Neutrophil (primary cell): ENCODE measurements around the gene TNFRSF12A.

ENCODE experiments used
- H3K27ac ChIP-seq: fragments of 200-600 bp; sonication (generic); 2 replicates; pipeline ENCODE4 v1.5.1; 2016; ENCODE audit warnings: mild to moderate bottlenecking, moderate library complexity
- H3K27me3 ChIP-seq: fragments of 200-600 bp; sonication (generic); 2 replicates; pipeline ENCODE4 v1.6.0; 2016; ENCODE audit warnings: mild to moderate bottlenecking
- H3K36me3 ChIP-seq: fragments of 200-600 bp; sonication (generic); 2 replicates; pipeline ENCODE4 v1.5.1; 2017
- H3K4me1 ChIP-seq, 2 experiments: fragments of 200-600 bp in 1 of 2; sonication (generic) in 1 of 2; 1 replicate in 1 of 2; 2 replicates in 1 of 2; pipeline versions ENCODE4 v1.5.1 to v1.6.1; 2013 to 2016; ENCODE audit warnings: low read depth in 1 of 2, low read length in 1 of 2, mild to moderate bottlenecking in 1 of 2, moderate library complexity in 1 of 2; ENCODE audit not compliant: control insufficient read depth in 1 of 2, insufficient read depth in 1 of 2
- H3K4me3 ChIP-seq, 2 experiments: fragments of 200-600 bp in 1 of 2; sonication (generic) in 1 of 2; 1 replicate in 1 of 2; 2 replicates in 1 of 2; pipeline ENCODE4 v1.5.1; 2013 to 2016; ENCODE audit warnings: low read depth in 1 of 2, low read length in 1 of 2, mild to moderate bottlenecking in 1 of 2, moderate library complexity in 1 of 2
- H3K9me3 ChIP-seq: fragments of 200-600 bp; sonication (generic); 2 replicates; pipeline ENCODE4 v1.5.1; 2016
- TF ChIP-seq, protein P1 (sequence below): fragments of 200-600 bp; sonication (generic); IDR thresholded peaks from 2 replicates; pipeline ENCODE4 v1.5.1; 2016; ENCODE audit warnings: antibody characterized with exemption

The TNFRSF12A gene

GRCh38 chr16:3008690-3009037, 11.5 kb upstream of the TNFRSF12A start:
- H3K27ac ChIP-seq = peak overlapping the region; percentile 98
- TF ChIP-seq, protein P1, sequence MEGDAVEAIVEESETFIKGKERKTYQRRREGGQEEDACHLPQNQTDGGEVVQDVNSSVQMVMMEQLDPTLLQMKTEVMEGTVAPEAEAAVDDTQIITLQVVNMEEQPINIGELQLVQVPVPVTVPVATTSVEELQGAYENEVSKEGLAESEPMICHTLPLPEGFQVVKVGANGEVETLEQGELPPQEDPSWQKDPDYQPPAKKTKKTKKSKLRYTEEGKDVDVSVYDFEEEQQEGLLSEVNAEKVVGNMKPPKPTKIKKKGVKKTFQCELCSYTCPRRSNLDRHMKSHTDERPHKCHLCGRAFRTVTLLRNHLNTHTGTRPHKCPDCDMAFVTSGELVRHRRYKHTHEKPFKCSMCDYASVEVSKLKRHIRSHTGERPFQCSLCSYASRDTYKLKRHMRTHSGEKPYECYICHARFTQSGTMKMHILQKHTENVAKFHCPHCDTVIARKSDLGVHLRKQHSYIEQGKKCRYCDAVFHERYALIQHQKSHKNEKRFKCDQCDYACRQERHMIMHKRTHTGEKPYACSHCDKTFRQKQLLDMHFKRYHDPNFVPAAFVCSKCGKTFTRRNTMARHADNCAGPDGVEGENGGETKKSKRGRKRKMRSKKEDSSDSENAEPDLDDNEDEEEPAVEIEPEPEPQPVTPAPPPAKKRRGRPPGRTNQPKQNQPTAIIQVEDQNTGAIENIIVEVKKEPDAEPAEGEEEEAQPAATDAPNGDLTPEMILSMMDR = no peak
- H3K36me3 ChIP-seq = peaks cover 9% of the 10 kb centered on the region
- H3K27me3 ChIP-seq = no peaks in the 10 kb centered on the region
- H3K4me1 ChIP-seq = peaks cover 68 to 74% of the 10 kb centered on the region in 2 experiments
- H3K9me3 ChIP-seq = no peaks in the 10 kb centered on the region
- H3K4me3 ChIP-seq = peak overlapping the region; percentile 66 to 74

GRCh38 chr16:3009568-3010390, 10.4 kb upstream of the TNFRSF12A start:
- TF ChIP-seq, protein P1 = no peak
- peak overlapping the region; percentile 98 for H3K27ac ChIP-seq
- no peaks in the 10 kb centered on the region for H3K9me3 ChIP-seq
- peak overlapping the region in 1 of 2 experiments; percentile 74 for H3K4me3 ChIP-seq
- H3K36me3 ChIP-seq = peaks cover 14% of the 10 kb centered on the region
- no peaks in the 10 kb centered on the region for H3K27me3 ChIP-seq
- H3K4me1 ChIP-seq = peaks cover 68 to 73% of the 10 kb centered on the region in 2 experiments

- no peaks in the 10 kb centered on the region for H3K9me3 ChIP-seq
- peaks cover 17% of the 10 kb centered on the region for H3K36me3 ChIP-seq
- no peaks in the 10 kb centered on the region for H3K27me3 ChIP-seq
- H3K4me3 ChIP-seq = no peak overlapping the region
- TF ChIP-seq, protein P1 = no peak
- peaks cover 65% of the 10 kb centered on the region in 2 experiments for H3K4me1 ChIP-seq
- peak overlapping the region; percentile 98 for H3K27ac ChIP-seq
These were observed 9.7 kb upstream of the TNFRSF12A start for GRCh38 chr16:3010510-3010909.

GRCh38 chr16:3012246-3012645, 7.9 kb upstream of the TNFRSF12A start:
- peaks cover under 1% of the 10 kb centered on the region for H3K27me3 ChIP-seq
- TF ChIP-seq, protein P1 = no peak
- no peaks in the 10 kb centered on the region for H3K9me3 ChIP-seq

DNA sequence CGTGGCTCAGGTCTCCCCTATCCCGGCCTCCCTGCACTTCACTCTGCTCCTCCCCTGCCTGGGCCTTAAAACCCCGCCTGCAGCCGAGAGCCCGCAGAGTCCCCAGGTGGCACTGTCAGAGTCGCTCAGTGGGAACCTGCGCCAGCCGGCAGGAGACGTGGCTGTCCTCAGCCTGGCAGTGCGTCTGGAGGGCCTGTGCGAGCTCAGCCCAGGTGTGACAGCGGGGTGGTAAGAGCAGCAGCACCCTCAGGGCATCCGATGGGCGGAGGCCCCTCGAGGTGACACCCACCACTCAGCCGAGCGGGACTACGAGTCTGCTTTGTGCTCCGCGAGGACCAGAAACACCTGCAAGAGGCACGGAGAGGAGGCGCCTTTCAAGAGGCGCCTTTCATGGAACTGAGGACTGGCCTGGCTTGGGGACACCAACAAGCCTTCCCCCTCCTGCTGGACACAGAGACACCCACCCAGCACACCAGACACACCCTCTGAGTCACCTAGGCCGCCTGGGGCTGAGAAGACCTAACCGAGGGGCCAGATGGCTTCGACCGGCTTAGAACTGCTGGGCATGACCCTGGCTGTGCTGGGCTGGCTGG, 7.2 kb upstream of the TNFRSF12A start, which contains the start of gene CLDN9:
CLDN9 (plus strand) TSS at position 96 of the 593 bp plus-strand sequence; CDS start at position 536, 440 bp downstream.
- TF ChIP-seq, protein P1 = no peak
- H3K27me3 ChIP-seq = peaks cover 7% of the 10 kb centered on the region
- no peak within 1 kb of the TSS for H3K4me3 ChIP-seq
- H3K9me3 ChIP-seq = no peaks in the 10 kb centered on the region
- H3K27ac ChIP-seq = peak within 1 kb of the TSS; percentile 23
- peaks cover 43 to 46% of the 10 kb centered on the region in 2 experiments for H3K4me1 ChIP-seq
- H3K36me3 ChIP-seq = peaks cover 17% of the 10 kb centered on the region

More at GRCh38 chr16:3012246-3012645, 7.9 kb upstream of the TNFRSF12A start:
- no peak overlapping the region for H3K4me3 ChIP-seq
- peaks cover 48% of the 10 kb centered on the region in 2 experiments for H3K4me1 ChIP-seq
- H3K27ac ChIP-seq = no peak overlapping the region
- H3K36me3 ChIP-seq = peaks cover 17% of the 10 kb centered on the region
